HL-60/S4 treated with retinoic acid at 250 ng/mL for 4 days and 3 days (cell line): Measurements from ENCODE around the gene METAP1D.

Experiments used
- in situ Hi-C: fragments of 300-500 bp; cut with MboI; formaldehyde crosslinking; loops from 2 replicates; pipeline ENCODE4 v1.7.0; 2022; ENCODE audit warnings: low sequenced_read_pairs

The METAP1D gene

DNA sequence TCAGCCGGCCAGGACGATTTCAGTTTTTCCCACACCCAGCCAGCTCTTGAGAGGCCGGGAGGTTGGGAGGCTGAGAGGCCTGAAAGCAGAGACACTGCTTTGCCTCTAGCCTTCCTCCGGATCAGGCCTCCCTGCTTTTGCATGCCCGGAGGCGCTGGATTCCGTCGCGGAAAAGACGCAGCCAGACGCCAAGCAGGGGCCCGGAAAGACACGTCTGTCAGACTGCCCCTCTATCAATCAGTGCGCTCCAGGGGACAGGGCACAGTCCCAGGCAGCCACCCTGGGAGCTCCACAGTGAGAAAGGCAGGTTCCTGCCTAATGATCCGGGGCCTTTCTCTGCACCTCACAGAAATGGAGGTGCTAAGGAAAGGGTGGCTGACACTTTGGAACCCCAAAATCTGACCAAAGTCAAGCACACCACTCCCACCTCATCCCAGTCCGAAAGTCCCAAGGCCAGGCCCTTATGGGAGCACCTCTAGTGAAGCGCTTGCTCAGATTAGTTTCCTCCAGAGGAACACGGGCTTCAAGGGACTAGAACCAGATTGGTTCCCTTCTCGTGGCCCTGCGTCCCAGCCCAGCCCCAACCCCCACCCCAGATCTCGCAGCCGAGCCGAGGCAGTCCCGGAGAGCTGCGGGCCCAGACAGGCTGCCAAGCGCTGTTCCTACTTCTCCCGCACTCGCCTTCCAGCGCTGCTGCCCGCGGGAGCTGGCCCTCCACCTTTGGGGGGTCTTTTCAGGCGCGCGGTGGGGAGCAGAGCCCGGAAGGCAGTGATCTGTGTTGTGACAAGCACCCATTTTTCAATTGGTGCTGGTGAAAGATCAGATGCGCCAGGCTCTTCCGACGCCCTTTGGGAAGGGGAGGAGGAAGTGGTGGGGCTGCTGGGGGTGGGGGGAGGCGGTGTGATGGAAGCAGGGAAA, 90.5 kb downstream of the METAP1D start:
- in situ Hi-C loops: no loop called here

GRCh38 chr2:172091000-172091641, 91.4 kb downstream of the METAP1D start:
- in situ Hi-C loops: no loop called here

DNA sequence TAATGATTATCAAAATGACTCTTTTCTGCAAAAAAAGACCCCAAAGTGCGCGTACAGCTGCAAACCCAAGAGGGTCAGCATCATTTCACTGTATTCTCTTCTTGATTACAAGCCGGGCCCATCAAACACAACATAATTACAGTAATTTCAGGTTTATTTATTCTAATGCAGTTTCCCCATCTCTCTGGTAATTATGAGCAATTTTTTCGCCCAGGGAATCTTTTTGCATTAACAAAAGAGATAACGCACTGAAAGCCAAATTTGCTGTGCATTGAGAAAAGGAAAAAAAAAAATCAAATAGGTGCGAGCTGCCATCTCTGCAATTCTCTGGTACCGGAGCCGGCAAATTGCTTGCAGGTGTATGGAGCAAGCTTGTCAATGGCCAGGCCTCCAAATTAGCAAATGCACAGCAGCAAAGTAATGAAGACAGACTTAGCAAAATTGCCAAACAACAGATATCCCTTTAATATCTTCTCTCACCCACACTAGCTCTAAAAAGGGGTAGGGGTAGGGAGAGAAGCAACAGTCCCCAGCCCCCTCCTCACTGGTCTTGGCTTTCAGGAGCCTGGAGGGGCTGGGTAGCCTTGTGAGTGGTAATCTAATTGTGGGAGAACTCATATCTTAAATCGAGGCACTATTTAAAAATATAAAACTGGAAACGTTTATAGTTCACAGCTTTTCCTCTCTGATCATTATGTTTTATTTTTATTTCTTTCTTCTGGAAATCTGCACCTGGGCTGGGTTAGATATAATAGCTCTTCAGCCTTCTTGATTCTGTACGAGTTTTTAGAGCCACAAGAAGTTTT, 92.2 kb downstream of the METAP1D start:
- in situ Hi-C loops: no loop called here

- in situ Hi-C loops: no loop called here
Measured at GRCh38 chr2:172092716-172093415, 93.1 kb downstream of the METAP1D start.

- in situ Hi-C loops: no loop called here
Measured at GRCh38 chr2:172093416-172094293, 93.9 kb downstream of the METAP1D start.

- in situ Hi-C loops: no loop called here
Measured at GRCh38 chr2:172094294-172095145, 94.8 kb downstream of the METAP1D start.

- in situ Hi-C loops: no loop called here
Measured at GRCh38 chr2:172095146-172095904, 95.6 kb downstream of the METAP1D start.

DNA sequence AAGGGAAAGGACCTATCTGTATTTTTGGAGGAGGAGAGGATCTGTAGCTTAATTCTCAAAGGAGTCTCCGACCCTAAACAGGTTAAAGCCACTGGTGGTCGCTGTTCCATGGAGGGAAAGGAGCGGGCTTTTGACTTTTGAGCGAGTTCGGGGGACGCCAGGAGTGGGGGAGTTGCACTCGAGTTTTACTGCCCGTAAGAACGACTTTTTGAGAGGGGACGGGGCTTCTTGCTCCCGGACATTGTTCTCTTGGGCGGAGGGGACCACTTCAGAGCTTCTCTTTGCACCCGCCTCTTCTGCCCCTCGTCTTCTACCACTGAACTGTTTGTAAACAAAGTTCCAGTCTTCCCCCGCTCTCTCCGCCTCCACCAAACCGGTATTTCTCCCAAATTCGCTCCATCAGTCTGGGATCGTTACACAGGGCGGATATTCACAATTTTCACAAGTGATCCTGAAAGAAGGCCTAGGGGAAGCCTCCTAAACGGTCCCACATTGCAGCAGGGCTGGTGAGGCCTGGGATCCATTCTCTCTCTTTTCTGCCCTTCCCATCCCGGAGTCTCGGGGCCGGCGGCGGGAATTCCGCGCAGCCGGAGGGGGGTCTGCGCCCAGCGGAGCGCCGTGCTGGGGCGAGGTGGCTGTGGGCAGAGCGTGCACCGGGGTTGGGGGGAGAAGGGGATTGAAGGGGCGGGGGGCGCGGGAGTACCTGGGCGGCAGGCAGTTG, 96.3 kb downstream of the METAP1D start:
- in situ Hi-C loops: no loop called here

- in situ Hi-C loops: no loop called here
Measured at GRCh38 chr2:172096626-172097547, 97.1 kb downstream of the METAP1D start.

DNA sequence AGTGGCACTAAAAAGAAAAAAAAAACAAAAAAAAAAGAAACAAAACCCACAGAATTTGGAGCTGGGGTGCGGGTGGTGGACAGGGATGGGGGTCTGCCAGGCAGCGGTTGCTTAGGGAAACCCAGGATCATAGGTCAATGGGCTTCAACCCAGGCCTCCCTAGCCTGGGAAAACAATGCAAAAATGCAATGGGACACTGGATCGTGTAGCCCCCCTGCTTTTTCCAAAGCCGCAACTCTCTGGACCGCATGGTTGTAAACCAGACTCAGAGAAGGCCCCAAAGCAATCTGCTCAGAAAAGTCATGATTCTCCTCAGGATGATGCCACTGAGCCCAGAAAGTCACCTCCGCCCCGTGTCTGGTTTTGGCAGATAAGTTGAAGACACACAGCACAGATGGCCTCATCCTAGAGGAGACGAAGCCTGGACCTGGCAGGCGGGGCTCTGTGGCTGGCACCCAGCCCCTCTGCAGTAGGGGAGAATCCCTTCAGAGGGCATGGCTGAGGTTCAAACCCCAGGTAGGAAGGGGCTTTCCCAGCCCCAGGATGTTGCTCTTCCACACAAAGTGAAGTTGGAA, 97.9 kb downstream of the METAP1D start:
- in situ Hi-C loops: no loop called here

DNA sequence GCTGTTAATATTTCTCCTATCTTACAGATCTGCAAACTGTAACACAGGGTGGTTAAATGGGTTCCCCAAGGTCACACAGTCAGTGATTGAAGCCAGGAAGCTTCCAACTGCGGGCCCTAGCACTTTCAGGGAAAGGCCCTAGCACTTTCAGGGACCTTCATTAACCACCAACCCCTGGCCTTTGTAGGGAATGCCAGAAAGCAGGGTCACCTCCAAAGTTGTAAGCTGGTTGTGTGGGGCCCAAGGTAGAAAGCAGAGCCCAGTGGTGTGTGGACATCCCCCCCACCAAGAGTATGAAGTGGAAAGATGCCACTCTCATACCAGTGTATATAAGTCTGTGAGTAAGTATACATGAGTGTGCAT, 98.5 kb downstream of the METAP1D start:
- in situ Hi-C loops: no loop called here

DNA sequence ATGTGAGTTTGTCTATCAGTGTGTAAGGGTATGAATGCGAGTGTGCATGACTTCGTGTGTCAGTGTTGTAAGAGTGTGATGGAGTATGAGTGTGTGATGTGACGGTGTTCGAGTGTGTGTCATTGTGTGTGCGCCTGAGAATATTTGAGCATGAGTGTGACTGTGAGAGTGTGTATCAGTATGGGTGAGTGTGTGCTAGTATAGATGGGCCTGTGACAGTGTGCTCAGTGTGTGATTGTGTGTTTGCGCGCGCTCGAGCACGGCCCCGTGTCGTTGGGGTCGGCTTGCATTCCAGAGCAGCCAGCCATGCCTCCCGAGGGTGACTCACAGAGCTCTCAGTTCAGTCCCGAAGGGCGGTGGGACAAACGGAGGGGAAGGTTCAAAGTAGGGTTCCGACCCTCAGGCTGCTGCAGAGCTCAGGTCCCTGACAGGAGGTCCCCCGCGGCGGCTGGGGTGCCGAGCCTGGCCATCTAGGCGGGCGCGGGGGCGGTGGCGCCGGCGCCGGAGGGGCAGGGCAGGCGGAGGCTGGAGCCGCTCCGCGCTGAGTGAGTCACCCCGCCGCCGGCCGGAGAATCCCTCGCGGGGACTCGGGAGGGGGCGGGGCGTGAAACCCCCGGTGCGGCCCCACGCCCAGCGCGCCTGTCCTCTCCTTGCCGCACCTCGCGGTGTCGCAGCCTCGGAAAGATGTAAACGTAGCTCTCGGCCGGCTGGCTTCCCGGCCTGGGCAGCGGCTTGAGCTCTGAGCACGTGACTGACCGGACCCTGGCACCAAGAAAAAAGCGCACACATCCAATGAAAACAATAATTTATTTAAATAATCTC, 99.1 kb downstream of the METAP1D start:
- in situ Hi-C loops: no loop called here

DNA sequence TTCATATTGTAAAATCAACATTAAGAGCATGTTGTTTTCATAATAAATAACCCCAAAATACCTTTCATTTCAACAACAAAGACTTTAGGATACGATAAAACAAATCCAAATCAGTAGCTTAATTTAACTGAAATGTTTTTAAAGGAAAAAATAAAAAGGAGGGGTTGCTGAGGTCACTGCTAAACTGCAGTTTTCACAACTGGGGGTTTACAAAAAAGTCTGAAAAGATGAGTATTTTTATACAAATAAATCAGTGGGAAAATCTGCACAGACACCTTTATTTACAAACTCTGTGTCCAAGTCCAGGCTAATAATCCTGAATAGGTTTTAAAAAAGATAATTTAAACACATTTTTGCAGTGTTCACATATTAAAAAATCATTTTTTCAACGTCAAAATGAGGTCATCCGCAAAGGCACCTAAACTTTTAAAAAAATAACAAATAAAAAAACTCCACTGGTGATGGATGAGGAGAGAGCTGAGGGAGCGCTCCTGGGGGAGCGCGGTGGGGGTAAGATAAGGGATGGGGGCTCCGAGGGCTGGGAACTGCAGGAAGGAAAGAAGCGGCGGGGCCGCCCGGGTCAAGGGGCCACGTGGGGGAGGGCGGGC, 99.8 kb downstream of the METAP1D start:
- in situ Hi-C loops: loop anchor here (10.0 kb wide), 1 partner anchor 395 kb away; no protein-coding TSS in a partner anchor

- in situ Hi-C loops: loop anchor here (10.0 kb wide), 1 partner anchor 396 kb away; no protein-coding TSS in a partner anchor
Measured at GRCh38 chr2:172100080-172100934, 100.6 kb downstream of the METAP1D start.
